Measurements from ENCODE around the gene APOB. TPM values are rescaled to one million over a fixed set of nuclear protein-coding genes. Genes with fewer than 3 reads are reported as not detected.

The APOB gene
- total and polyA plus RNA-seq, 10 of the 15 experiments (the other 5 are each of a cell fraction or from before 2014, with no cell fraction given) = 1.4 TPM; not detected in 9

GRCh38 chr2:21014364-21015280 lies 29.3 kb downstream of the APOB start:
- in situ Hi-C loops (cut with MboI) (no loop called here), intact Hi-C loops (cut with micrococcal nuclease; ENCODE audit: unreplicated experiment) (no loop called here)
- H2AFZ ChIP-seq (ENCODE audit: control insufficient read depth, low read depth, low read length) = no peak overlapping the region
- H3K9me3 ChIP-seq (replicated peaks; ENCODE audit: control insufficient read depth, insufficient read depth, low read length) = no peaks in the 10 kb centered on the region
- BruUV-seq (replicated peaks) = no TSS peak
- no peak for DNase-seq (ENCODE audit: low read depth, low spot score)
- POLR2A ChIA-PET = no interaction called here
- no peak for ATAC-seq
- SMC1A ChIA-PET (ENCODE audit: uncharacterized antibody, unreplicated experiment) = interaction anchor here (2.2 kb wide), 1 partner anchor 10 kb away, joined by 10 read pairs; no protein-coding TSS in a partner anchor
- H3K27ac ChIP-seq (ENCODE audit: control insufficient read depth, insufficient read depth) = no peak overlapping the region
- H3K36me3 ChIP-seq (ENCODE audit: control insufficient read depth in 2 of 2, insufficient read depth in 2 of 2, low read length in 1 of 2) = no peaks in the 10 kb centered on the region
- H3K4me3 ChIP-seq = no peak overlapping the region
- H3K4me2 ChIP-seq (ENCODE audit: control insufficient read depth, insufficient read depth) = no peak overlapping the region
- no peak for FAIRE-seq
- no peaks in the 10 kb centered on the region for H4K20me1 ChIP-seq (ENCODE audit: control insufficient read depth, insufficient read depth)
- no peaks in the 10 kb centered on the region for H3K27me3 ChIP-seq (replicated peaks in 1 of 2; ENCODE audit: control insufficient read depth in 2 of 2, insufficient read depth in 2 of 2, low read length in 1 of 2)
- CTCF ChIA-PET = no interaction called here
- TF ChIP-seq SIN3A (IDR thresholded peaks at IDR 0.05; ENCODE audit: low read depth, low read length) (no peak), IKZF2 (IDR thresholded peaks at IDR 0.05) (no peak)
- RAD21 ChIA-PET (ENCODE audit: unreplicated experiment) = no interaction called here
- H3K4me1 ChIP-seq (ENCODE audit: control insufficient read depth, insufficient read depth, low read length) = no peaks in the 10 kb centered on the region
- 25% methylated on average over 6 of the region's 6 CpGs for WGBS (ENCODE audit: insufficient coverage, insufficient replicate concordance, low lambda C conversion rate, missing lambda C conversion rate)
- no peaks in the 10 kb centered on the region for H3K79me2 ChIP-seq (ENCODE audit: control insufficient read depth, insufficient read depth, low read length)
- H3K9ac ChIP-seq (ENCODE audit: control insufficient read depth, insufficient read depth, low read length) = no peak overlapping the region

GRCh38 chr2:21013043-21013816 lies 30.6 kb downstream of the APOB start:
- no peaks in the 10 kb centered on the region for H3K27me3 ChIP-seq (replicated peaks in 1 of 2; ENCODE audit: control insufficient read depth in 2 of 2, insufficient read depth in 2 of 2, low read length in 1 of 2)
- in situ Hi-C loops (cut with MboI) = no loop called here
- TF ChIP-seq ZNF687 (IDR thresholded peaks at IDR 0.05) (no peak), NR2C2 (IDR thresholded peaks at IDR 0.05; ENCODE audit: borderline replicate concordance, control insufficient read depth, insufficient read length, low read depth) (no peak)
- no peak overlapping the region for H3K9ac ChIP-seq (ENCODE audit: control insufficient read depth, insufficient read depth, low read length)
- 27% methylated on average over 8 of the region's 8 CpGs for WGBS (ENCODE audit: insufficient coverage, insufficient replicate concordance, low lambda C conversion rate, missing lambda C conversion rate)
- ChIA-PET RAD21 (ENCODE audit: unreplicated experiment) (no interaction called here), POLR2A (no interaction called here), SMC1A (ENCODE audit: uncharacterized antibody, unreplicated experiment) (no interaction called here), CTCF (no interaction called here)
- H3K36me3 ChIP-seq (ENCODE audit: control insufficient read depth in 2 of 2, insufficient read depth in 2 of 2, low read length in 1 of 2) = no peaks in the 10 kb centered on the region
- FAIRE-seq (no peak), ATAC-seq (no peak), DNase-seq (ENCODE audit: low read depth, low spot score) (no peak)
- H3K4me3 ChIP-seq = no peak overlapping the region
- no peaks in the 10 kb centered on the region for H3K79me2 ChIP-seq (ENCODE audit: control insufficient read depth, insufficient read depth, low read length)
- BruUV-seq (replicated peaks) = no TSS peak
- no peaks in the 10 kb centered on the region for H3K9me3 ChIP-seq (replicated peaks; ENCODE audit: control insufficient read depth, insufficient read depth, low read length)
- intact Hi-C loops (cut with micrococcal nuclease; ENCODE audit: unreplicated experiment) = no loop called here
- H2AFZ ChIP-seq (ENCODE audit: control insufficient read depth, low read depth, low read length) = no peak overlapping the region
- no peaks in the 10 kb centered on the region for H3K4me1 ChIP-seq (ENCODE audit: control insufficient read depth, insufficient read depth, low read length)
- no peak overlapping the region for H3K27ac ChIP-seq (ENCODE audit: control insufficient read depth, insufficient read depth)
- H3K4me2 ChIP-seq (ENCODE audit: control insufficient read depth, insufficient read depth) = no peak overlapping the region
- H4K20me1 ChIP-seq (ENCODE audit: control insufficient read depth, insufficient read depth) = no peaks in the 10 kb centered on the region
